HS-5 (cell line): ENCODE data around the gene OSBPL7.

ENCODE experiments used
- DNase-seq: peaks from one replicate; pipeline ENCODE4 v3.0.0-alpha.2; 2012; ENCODE audit warnings: low read depth

Gene OSBPL7

DNA sequence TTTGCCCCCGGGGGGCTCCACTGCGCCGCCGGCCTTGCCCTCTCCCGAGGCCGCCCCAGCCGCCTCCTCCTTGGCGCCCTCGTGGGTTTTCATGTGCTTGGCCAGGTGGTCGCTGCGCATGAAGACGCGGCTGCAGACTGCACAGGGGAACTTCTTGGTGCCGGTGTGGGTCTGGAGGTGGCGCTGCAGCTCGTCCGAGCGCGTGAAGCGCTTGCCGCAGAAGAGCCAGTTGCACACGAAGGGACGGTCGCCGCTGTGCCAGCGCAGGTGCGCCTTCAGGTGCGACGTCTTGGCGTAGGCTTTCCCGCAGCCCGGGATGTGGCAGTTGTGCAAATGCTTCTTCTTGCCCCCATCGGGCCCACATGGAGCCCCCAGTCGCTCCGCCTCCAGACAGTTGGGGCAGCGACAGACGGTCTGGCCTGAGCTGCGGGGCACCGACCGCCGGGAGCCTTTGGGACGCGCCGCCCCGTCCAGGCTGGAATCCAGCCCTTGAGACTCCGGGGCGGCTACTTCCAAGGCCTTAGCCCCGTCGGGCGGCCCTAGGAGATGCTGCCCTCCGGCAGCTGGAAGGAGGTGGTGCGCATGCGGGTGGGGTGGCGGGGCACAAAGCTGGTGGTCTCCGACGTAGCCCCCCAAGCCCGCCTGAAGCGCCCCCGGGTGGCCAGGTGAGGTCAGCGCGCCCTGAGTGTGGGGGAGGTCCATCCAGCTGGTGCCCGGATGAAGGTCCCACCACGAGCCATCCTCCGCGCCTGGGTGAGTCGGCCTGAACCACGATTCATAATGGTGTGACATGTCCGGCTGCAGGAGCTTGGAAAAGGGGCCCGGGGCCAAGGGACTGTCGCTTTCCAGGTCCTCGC is 26.0 kb upstream of the OSBPL7 start:
- no peak for DNase-seq

DNA sequence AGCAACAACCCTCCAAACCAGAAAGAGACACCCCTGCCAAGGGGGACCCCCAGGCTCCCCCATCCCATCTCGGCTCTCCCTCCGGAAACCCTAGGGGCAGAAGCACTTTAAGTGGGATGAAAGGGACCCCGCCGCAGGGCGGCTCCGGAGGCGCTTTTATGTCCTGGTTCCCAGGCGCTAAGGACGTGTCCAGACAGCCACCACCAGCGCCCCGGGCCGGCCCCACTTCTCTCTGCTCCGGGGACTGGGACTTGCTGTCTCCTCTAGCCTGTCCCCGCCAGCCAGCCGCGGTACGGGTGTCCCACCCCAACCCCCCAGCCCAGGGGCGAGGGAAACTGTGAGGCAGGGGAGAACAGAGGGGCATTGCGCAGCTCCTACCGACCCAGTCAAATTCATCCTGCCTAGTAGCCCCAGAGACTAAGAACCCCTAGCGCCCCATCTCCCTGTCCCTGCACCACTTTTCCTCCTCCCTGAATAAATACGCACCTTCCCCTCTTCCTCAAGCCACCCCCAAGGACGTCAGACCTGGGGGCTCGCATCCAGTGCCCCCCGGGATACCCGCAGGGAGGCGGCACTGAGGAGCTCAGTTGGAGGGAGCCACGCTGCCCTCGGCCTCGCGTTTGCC is 25.2 kb upstream of the OSBPL7 start:
- DNase-seq = no peak

- DNase-seq = no peak
Observed at GRCh38 chr17:47845716-47846075, 24.1 kb upstream of the OSBPL7 start.

- no peak for DNase-seq
Observed at GRCh38 chr17:47844814-47845715, 23.5 kb upstream of the OSBPL7 start.

- DNase-seq = no peak
Observed at GRCh38 chr17:47844227-47844626, 22.6 kb upstream of the OSBPL7 start.

- DNase-seq = no peak
Observed at GRCh38 chr17:47843391-47843730, 21.8 kb upstream of the OSBPL7 start.

DNA sequence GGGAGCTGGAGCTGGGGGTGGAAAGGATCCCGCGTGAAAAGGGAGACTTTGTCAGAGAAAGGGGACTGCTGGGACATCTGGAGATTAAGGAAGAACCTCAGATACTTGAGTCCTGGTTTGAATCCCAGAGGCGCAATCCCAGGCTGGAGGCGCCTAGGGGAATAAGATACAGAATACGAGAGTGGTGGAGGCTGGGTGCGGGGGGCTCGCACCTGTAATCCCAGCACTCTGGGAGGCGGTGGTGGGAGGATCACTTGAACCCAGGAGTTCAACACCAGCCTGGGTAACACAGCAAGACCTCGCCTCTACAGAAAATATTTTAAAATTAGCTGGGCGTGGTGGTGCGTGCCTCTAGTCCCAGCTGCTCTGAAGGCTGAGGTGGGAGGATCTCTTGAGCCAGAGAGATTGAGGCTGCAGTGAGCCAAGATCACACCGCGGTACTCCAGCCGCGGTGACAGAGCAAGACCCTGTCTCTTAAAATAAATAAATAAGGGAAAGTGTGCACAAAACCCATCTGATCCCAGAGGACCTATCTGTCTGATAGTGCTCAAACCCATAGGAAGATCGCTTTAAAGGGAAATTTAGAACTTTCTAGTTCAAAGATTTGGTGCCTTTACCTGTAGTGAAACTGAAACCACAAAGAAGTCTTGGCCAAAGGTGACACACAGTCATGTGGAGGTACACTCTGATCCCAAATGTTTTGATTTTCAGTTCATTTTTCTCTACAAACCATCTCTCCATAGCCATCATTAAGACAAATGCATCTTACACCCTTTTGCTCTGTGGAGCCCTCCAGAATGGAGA is 20.1 kb upstream of the OSBPL7 start:
- DNase-seq = no peak

DNA sequence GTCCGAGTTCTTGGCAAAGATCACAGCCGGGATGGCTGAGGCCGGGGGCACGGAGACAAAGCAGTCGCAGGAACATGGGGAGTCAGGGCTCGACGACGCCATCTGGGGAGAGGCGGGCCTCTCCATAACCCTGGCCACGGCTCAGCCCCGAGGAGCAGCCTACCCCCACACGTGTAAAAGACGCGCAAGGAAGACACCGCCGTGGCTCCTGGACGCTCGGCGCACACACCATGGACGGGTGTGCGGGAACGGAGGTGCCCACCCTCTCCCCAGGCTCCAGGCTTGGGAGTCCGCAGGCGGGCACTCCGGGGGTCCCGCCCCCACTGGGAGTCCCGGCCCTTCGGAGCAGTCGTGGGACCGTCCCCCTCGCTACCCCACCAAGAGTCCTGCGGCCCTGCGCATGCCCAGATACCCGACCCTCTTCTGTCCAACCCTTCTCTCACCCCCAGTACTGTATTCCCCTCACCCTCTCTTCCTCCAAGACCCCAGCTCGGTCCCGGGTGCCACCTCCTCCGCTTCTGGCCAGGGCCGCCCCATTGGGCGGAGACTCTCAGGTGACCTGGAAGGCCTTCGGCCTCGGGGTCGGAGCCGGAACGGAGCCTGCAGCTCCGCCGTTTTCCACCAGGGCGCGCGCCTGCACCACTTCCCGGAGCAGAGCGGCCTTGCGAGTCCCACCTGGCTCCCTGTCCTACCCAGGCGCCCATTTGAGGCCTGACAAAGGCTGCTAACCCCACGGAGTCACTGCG is 19.3 kb upstream of the OSBPL7 start, which contains the start of gene SCRN2:
Gene SCRN2 (minus strand): TSS at position 532 of the 746 bp plus-strand sequence. CDS start 430 bp downstream, at position 102.
- DNase-seq = peak; percentile 67

- DNase-seq = no peak
Observed at GRCh38 chr17:47840001-47840741, 18.6 kb upstream of the OSBPL7 start.

DNA sequence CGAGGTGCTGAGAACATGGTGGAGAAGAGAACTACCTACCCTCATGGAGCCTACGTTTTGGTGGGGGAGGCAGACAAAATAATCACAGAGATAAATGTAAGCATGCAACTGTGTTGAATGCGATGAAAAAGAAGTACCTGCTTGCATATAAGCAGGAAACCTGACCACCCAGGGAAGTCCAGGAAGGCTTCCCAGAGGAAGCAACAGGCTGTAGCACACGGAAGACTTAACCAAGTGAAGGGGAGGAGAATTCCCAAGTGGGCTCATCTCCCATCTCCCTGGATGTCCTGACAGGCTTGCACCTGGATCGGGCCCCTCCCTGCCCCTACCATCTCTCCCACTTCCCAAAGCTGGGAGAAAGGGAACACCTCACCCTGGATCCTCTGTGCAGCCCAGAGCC is 17.5 kb upstream of the OSBPL7 start:
- DNase-seq = no peak

DNA sequence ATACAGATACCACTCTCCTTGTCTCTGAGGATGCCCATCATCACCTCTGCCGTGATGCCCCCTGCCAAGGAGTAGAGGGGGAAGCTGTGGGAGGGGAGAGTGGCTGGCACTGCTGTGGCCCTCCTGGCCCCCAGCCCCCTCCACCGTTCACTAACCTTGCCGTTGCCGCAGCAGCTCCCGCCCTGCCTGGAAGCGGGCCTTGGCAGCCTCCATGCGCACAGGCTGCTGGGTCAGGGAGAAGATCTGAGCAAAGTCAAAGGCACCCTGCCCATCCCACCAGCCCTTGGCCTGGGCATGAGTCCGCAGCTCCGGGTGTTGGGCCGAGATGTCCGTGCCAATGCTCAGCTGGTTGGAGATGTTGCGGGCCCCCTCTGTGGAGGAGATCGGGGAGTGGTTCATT is 17.0 kb upstream of the OSBPL7 start:
- no peak for DNase-seq

DNA sequence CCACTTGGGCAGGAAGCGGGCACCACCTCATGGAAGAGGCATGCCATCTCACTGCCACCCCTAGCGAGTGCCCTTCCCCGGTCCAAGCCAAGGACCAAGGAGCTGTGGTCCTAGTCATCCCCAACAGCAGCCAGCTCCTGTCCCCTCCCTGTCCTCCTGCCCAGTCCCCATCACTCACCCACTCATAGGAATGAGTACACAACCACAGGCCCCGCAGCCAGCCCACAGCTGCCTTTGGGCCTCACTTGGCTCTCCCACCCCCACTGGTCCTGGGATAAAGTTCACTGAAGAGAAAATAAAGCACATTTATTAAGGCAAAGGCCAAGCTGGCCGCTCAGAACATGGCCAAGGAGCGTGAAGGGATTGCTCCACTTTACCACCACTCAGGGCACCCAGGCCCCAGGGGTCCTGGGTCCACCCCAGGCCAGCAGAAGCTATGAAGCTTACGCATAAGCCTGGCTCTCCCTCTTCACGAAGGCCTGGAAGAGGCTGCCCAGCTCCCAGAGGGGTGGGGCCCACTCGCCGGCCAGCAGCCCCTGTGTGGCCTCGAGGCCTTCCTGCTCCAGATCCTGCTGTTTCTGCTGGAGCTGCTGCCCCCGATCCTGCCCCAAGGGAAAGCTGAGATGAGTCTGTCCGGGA is 15.9 kb upstream of the OSBPL7 start:
- DNase-seq = no peak

DNA sequence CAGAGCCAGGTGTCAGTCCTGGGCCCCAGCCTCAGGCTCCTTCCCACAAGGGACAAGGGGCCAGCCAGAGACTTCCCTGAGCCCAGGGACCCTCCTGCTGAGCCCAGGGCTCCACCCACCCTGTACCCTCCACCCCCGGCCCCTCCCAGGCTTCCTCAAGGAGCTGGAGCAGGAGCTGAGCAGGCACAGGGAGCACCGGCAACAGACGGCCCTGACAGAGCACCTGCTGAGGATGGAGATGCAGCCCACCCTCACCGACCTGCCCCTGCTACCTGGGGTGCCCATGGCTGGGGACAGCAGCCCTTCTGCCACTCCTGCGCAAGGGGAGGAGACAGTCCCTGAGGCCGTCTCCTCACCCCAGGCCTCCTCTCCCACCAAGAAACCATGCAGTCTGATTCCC is 15.0 kb upstream of the OSBPL7 start:
- DNase-seq = no peak

GRCh38 chr17:47834756-47835155 is 13.2 kb upstream of the OSBPL7 start:
- no peak for DNase-seq

GRCh38 chr17:47831934-47832327 is 10.3 kb upstream of the OSBPL7 start:
- DNase-seq = no peak

DNA sequence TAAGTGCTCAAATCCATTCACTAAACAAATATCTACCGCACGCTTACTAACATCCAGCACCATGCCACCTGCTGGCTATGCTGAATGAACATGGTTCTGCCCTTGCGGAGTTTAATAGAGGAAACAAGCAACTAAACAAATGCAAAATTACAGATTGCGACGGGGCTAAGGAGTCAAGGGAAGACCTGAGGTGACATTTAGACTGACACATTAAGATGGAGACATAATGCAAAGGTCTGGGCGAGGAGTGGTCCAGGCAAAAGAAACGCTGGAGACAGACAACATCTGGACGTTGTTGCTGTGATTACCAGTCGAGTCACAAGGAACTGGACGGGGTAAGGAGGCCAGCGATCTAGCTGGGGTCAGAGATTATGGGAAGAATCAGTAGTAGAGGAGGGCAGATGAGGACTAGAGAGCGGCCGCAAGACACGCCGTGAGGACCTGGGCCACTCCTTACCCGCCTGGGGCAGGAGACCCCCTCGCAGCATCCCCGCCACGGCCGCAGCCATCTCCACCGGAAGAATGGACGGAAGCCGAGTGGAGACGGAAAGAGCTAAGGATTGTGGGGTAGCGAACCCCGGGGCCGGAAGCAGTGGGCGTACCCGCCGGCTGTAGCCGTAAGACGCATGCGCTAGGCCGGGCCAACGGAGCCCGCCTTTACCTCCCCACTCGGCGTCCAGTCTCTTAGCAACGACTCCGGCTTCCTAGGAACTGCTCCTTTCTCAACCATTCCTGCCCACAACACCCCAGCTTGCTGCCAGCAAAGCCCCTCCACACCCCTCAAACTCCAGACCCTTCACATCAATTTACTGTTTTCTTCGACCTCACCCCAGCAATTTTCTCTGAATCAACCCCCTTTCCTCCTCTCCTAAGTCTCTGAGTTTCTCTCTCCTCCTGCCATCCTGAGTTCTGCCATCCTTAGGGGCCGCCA is 9.7 kb upstream of the OSBPL7 start, which contains the start of the genes LRRC46 and MRPL10:
Gene LRRC46 (plus strand): TSS at position 668 of the 931 bp plus-strand sequence. CDS start 320 bp downstream, outside the sequence.
Gene MRPL10 (minus strand): TSS at position 539 of the 931 bp plus-strand sequence. CDS start 30 bp downstream, at position 509.
- peak; percentile 76 for DNase-seq

GRCh38 chr17:47830396-47831002 is 8.9 kb upstream of the OSBPL7 start:
- no peak for DNase-seq

DNA sequence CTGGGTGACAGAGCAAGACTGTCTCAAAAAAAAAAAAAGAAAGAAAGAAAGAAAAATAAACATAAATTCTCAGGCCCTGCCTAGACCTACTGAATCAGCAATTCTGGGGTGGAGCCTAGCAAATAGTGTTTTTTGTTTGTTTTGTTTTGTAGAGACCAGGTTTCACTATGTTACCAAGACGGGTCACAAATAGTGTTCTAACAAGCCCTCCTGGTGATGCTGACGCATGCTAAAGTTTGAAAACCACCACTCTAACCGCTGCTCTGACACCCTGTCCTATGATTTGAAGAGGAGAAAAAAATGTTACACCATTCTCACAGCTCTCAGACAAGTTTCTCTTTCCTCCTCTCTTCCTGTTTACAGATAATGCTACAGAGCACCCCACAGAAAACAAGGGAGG is 8.3 kb upstream of the OSBPL7 start:
- no peak for DNase-seq
